Measurements from ENCODE around the gene TBC1D10A.

DNA sequence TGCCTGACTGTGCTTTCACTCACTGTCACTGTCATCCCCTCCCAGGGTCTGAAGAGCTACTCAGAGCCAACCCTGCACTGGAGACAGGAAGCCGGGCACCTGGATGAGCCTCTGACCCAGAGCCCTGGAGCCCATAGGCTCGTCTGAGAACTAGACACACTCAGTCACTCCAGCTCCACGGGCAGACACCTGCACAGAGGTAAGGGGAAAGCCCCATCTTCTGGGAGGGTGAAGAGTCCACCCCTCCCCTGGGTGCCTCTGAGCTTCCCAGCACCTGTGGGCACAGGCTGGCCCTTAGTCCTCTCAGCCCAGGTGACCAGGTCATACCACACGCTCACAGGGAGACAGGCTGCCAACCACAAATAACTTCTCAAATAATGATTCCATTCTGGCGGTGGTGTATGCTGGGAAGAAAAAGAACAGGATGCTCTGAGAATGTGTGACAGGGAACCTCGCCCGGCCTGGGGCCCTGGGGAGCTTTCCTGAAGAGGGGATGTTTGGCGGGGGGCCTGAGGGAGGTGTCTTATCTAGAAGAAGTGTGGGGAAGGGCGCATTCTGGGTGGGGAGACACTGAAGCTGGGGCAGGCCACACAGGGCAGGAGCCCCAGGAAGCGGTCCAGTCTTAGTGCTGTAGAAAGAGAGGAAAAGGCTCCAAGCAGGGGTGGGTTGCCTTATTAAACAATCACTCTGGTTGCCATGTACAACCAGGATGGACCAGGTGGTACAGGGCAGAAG, 35.3 kb upstream of the TBC1D10A start:
- TF ChIP-seq POLR2A (IDR thresholded peaks at IDR 0.05), result no peak
- no peak for TF ChIP-seq CTCF (IDR thresholded peaks at IDR 0.05)

Data from Peyer's patch (tissue), 4 donors.